AG04450 (cell line): ENCODE results near the gene TRAF3. TPM values are rescaled to one million over a fixed set of nuclear protein-coding genes. Genes with fewer than 3 reads are reported as not detected.
"Not testable (repeated sequence)": the region's sequence is repeated elsewhere in the genome, so short reads cannot be mapped to it uniquely, and the experiment has no call there.

ENCODE experiments used
- CTCF ChIA-PET: fragments of 300-600, 350-600 bp; formaldehyde crosslinking; extraction: SDS; loops from one replicate; lab custom pipeline; 2022; ENCODE audit warnings: antibody characterized with exemption, inconsistent platforms; lab: Charles Lee
- POLR2A ChIA-PET: fragments of 350-600 bp; formaldehyde crosslinking; extraction: SDS; loops from one replicate; lab custom pipeline; 2021; ENCODE audit warnings: antibody characterized with exemption, inconsistent platforms; lab: Yijun Ruan, JAX
- DNase-seq: peaks from one replicate; pipeline ENCODE4 v3.0.0-alpha.2; 2011; ENCODE audit warnings: low read depth, low spot score
- H3K27ac ChIP-seq: one replicate; pipeline ENCODE4 v1.5.1; 2012; ENCODE audit warnings: low read depth, low read length, control low read depth
- H3K27me3 ChIP-seq: one replicate; pipeline ENCODE4 v1.6.0; 2012; ENCODE audit warnings: low read length; ENCODE audit not compliant: control insufficient read depth, insufficient read depth
- H3K4me3 ChIP-seq: 2 replicates; pipeline ENCODE4 v1.5.1; 2011; ENCODE audit warnings: mild to moderate bottlenecking, low read depth, low read length, control low read depth
- H3K9me3 ChIP-seq: 2 replicates; pipeline ENCODE4 v1.5.1; 2012; ENCODE audit warnings: low read length; ENCODE audit not compliant: control insufficient read depth, insufficient read depth
- polyA plus RNA-seq: library from polyadenylated mRNA; depleted of rRNA; stranded (reverse); fragments of >200 nt; gene quantifications from 2 replicates; pipeline ENCODE4 v1.2.3, GENCODE V29; 2011
- TF ChIP-seq, protein P1 (sequence below): IDR thresholded peaks from 2 replicates; pipeline ENCODE4 v1.5.1; 2011; ENCODE audit warnings: low read depth, low read length, control low read depth, inconsistent platforms

The TRAF3 gene
- polyA plus RNA-seq, 1 experiment, result 24.9 TPM

DNA sequence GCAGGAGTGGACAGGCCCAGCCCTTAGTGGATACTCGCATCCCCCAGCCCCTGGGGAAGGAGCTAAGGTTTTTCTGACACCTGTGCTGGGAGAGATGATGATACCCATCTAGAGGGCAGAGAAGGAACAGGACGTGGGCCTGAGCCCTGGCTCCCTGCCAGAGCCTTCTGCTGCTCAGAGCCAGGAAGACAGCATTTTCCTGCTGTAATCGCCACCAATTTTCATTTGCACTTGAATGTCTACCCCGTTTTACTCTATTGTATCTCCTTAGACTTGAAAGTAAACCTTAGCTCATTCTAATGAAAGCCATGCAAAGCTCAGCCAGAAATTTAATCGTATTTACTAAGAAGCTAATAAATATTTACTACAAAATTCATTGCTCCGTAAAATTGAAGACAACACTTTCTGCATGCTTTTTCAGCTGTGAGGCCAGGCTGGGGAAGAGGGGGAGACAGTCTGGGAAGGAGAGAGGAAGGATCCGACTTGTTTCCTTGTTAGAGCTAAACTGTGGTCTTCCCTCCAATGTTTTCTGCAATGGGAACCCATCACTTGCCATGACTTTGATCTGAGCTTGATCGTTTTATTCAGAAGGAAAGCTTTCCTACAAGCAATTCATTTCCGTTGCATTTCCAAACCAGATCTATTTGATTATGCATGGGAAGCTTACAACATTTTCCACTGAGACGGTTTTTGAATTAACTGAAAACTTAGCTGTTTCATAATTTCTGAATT, 17.6 kb upstream of the TRAF3 start:
- H3K4me3 ChIP-seq, result no peak overlapping the region
- ChIA-PET CTCF (interaction anchor here (0.6 to 1.9 kb wide), 2 partner anchors 66 to 297 kb away, joined by 3 to 8 read pairs; no protein-coding TSS in a partner anchor), POLR2A (no interaction called here)
- peaks cover 11% of the 10 kb centered on the region for H3K27me3 ChIP-seq
- H3K27ac ChIP-seq, result no peak overlapping the region
- TF ChIP-seq, protein P1, sequence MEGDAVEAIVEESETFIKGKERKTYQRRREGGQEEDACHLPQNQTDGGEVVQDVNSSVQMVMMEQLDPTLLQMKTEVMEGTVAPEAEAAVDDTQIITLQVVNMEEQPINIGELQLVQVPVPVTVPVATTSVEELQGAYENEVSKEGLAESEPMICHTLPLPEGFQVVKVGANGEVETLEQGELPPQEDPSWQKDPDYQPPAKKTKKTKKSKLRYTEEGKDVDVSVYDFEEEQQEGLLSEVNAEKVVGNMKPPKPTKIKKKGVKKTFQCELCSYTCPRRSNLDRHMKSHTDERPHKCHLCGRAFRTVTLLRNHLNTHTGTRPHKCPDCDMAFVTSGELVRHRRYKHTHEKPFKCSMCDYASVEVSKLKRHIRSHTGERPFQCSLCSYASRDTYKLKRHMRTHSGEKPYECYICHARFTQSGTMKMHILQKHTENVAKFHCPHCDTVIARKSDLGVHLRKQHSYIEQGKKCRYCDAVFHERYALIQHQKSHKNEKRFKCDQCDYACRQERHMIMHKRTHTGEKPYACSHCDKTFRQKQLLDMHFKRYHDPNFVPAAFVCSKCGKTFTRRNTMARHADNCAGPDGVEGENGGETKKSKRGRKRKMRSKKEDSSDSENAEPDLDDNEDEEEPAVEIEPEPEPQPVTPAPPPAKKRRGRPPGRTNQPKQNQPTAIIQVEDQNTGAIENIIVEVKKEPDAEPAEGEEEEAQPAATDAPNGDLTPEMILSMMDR, result no peak
- H3K9me3 ChIP-seq, result no peaks in the 10 kb centered on the region; the same call in 1 of the 2 replicates
- no peak for DNase-seq

DNA sequence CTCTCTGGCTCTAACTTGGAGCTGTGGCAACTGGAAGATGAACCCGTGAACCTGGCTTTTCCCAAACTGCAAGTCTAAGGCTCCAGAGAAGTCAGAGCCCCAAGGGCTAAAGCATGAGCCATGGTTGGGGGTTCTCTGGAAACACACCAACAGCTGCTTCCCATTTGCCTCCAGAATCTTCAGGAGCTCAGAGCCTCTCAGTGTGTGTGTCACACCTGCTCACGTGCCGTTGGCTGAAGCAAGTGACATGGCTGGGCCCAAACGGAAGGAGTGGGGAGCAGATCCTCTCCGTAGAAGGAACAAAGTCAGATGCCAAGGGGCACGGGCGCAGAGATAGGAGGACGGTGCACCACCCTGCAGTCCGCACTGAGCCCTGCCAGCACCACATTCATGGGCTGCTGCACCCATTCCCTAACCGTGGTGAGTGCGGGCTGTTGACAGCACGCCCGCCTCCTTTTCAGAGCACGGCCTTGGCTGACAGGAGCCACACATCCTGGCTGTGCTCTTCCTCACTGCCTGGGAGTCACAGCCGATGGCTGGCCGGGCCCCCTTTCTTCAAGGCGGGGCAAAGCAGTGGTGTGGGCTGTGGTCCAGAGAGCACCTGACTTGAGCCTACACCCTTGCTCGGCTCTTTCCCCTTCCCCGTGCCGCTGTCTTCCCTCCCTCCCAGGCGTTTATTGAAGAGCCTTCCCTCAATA, 16.6 kb upstream of the TRAF3 start:
- ChIA-PET POLR2A (interaction anchor here (0.7 kb wide), 1 partner anchor 7 kb away, joined by 3 read pairs; no protein-coding TSS in a partner anchor), CTCF (interaction anchor here (0.6 to 1.9 kb wide), 2 partner anchors 67 to 296 kb away, joined by 3 to 8 read pairs; no protein-coding TSS in a partner anchor)
- no peaks in the 10 kb centered on the region; the same call in 1 of the 2 replicates for H3K9me3 ChIP-seq
- peaks cover 12% of the 10 kb centered on the region for H3K27me3 ChIP-seq
- no peak overlapping the region for H3K27ac ChIP-seq
- no peak overlapping the region for H3K4me3 ChIP-seq
- DNase-seq, result no peak
- TF ChIP-seq, protein P1, result no peak

DNA sequence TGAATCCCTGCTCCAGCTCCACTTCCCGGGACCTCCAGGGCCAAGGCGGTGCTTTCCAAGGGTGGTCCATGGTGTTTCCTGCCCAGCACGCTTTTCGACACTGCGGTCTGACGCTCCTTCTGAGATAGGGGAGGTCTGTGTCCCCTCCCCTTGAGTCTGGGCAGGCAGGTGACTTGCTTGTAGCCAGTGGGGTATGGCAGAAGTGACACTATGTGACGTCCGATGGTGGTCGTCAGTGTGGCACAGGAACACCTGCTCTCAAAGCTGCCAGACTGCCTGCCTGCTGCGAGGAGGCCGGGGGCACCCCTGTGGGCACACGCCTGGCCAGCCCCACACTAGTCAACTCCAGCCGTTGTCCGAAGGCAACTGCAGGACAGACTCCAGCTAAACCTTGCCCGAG, 16.0 kb upstream of the TRAF3 start:
- H3K27me3 ChIP-seq, result peaks cover 12% of the 10 kb centered on the region
- H3K9me3 ChIP-seq, result no peaks in the 10 kb centered on the region; the same call in 1 of the 2 replicates
- ChIA-PET CTCF (no interaction called here), POLR2A (interaction anchor here (0.5 to 0.7 kb wide), 2 partner anchors 8 to 37 kb away, joined by 3 to 5 read pairs; no protein-coding TSS in a partner anchor)
- H3K27ac ChIP-seq, result no peak overlapping the region
- DNase-seq, result no peak
- TF ChIP-seq, protein P1, result no peak
- no peak overlapping the region for H3K4me3 ChIP-seq

DNA sequence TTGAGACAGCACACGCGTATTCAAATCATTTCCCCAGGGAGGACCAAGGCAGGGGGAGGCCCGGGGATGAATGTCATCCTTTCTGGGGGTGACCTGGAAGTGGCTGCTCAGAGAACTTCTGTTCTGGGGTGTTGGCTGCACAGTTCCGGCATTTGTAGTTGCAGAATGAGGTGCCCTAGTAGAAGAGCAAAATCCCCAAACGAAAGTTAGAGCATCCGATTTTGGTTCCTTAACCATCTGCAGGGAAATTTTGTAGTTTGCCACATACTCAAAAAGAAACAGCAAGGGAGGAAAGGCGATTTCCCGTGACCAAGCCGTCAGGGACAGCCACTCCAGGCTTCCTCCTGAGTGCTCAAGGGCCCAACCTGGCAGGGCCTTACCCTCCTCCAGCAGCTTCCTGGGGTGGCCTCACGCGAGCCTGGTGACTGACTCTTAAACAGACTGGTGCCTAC, 13.0 kb upstream of the TRAF3 start:
- Histone ChIP-seq H3K27ac (no peak overlapping the region), H3K27me3 (peaks cover 12% of the 10 kb centered on the region), H3K9me3 (no peaks in the 10 kb centered on the region), H3K4me3 (no peak overlapping the region)
- no peak for DNase-seq
- TF ChIP-seq, protein P1, result no peak
- ChIA-PET POLR2A (no interaction called here), CTCF (interaction anchor here (0.7 kb wide), 1 partner anchor 39 kb away, joined by 3 read pairs; no protein-coding TSS in a partner anchor)

DNA sequence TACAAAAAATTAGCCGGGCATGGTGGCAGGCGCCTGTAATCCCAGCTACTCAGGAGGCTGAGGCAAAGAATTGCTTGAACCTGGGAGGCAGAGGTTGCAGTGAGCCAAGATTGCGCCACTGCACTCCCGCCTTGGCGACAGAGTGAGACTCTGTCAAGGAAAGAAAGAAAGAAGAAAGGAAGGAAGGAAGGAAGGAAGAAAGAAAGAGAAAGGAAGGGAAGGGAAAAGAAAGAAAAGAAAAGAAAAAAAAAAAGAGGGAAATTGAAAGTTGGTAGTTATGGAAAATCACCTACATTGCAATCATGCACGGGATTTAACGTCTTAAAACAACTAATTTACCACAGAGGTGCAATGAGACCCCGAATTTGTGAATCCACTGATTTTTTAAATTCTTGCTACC, 11.5 kb upstream of the TRAF3 start:
- DNase-seq, CTCF ChIA-PET, H3K9me3 ChIP-seq, H3K4me3 ChIP-seq, H3K27ac ChIP-seq, POLR2A ChIA-PET: not testable (repeated sequence)
- H3K27me3 ChIP-seq, result peaks cover 14% of the 10 kb centered on the region
